Heart left ventricle (tissue), 13 donors: ENCODE measurements around the gene HERPUD1.

Experiments
- CTCF ChIP-seq, 12 donors: fragments of 200-600 bp; sonication (generic) in 4 of 12; IDR thresholded peaks; one replicate each; pipeline versions ENCODE4 v1.5.0 to v1.8.0; 2018 to 2022; ENCODE audit warnings: antibody characterized with exemption in 12 of 12, mild to moderate bottlenecking in 5 of 12
- POLR2A ChIP-seq, 2 donors: fragments of 450-650 bp; IDR thresholded peaks; one replicate each; pipeline ENCODE4 v1.6.1; 2017; ENCODE audit warnings: antibody characterized with exemption in 2 of 2, mild to moderate bottlenecking in 2 of 2, moderate library complexity in 2 of 2
- donor health status: ischemic (EF 13 %, LVEDD 7.1; RV severe dilation, severe dysfunction).
- donor health status: DM: no; HTN: yes; CAD: no.
- donor health status: DM: no; HTN: no; CAD: no.
- donor health status: ischemic (EF 25% LVEDD 6.9; RV normal size, moderate dysfunction).
- donor health status: ischemic (EF 25% LVEDD 5.7; RV mildly dilated, moderate dysfunction).
- donor health status: ischemic (EF 35%, LVEDD 5.7; RV mildly dilated, moderate dysfunction).
- donor health status: nonischemic (EF 11% LVEDD 7.7; RV severe dilation, severe dysfunction).
- donor health status: DM: yes; HTN: yes; CAD: no.
- donor health status: PGD.
- donor health status: ischemic (EF 29% LVEDD 5.4; RV normal size, mild dysfunction).
- donor health status: nonischemic (EF 23%, LVEDD 6.1; RV moderate dilation, normal function).

GRCh38 chr16:56886826-56887225 lies 45.1 kb upstream of the HERPUD1 start:
- TF ChIP-seq CTCF (IDR thresholded peaks at IDR 0.05) (no peak), POLR2A (IDR thresholded peaks at IDR 0.05) (no peak)
